ENCODE measurements around the gene EMILIN1. TPM values are rescaled to one million over a fixed set of nuclear protein-coding genes. Genes with fewer than 3 reads are reported as not detected.
A peak's percentile ranks its signal among the peaks of the same experiment; 100 is the strongest.

The EMILIN1 gene
- total RNA-seq, 2 donors from 2014 or later: 231 to 309 TPM

- no peaks in the 10 kb centered on the region for H3K27me3 ChIP-seq (replicated peaks; ENCODE audit: insufficient read depth)
- H3K27ac ChIP-seq: peak overlapping the region in 1 of 2 donors; percentile 87
- DNase-seq (ENCODE audit: low spot score): no peak
- no peak for TF ChIP-seq CTCF (IDR thresholded peaks at IDR 0.05)
- no peak overlapping the region for H3K4me3 ChIP-seq
- peaks cover 14% of the 10 kb centered on the region for H3K36me3 ChIP-seq
- no peak for ATAC-seq (ENCODE audit: insufficient number of reproducible peaks, low FRiP score, low read depth)
- H3K4me1 ChIP-seq (ENCODE audit: control insufficient read depth in 1 of 2, low read depth in 2 of 2): peaks cover 34 to 67% of the 10 kb centered on the region in 2 donors
- no peaks in the 10 kb centered on the region for H3K9me3 ChIP-seq
Observed at GRCh38 chr2:27084297-27085061, 6.1 kb downstream of the EMILIN1 start.

- no peaks in the 10 kb centered on the region for H3K9me3 ChIP-seq
- DNase-seq (ENCODE audit: low spot score): no peak
- peaks cover 14% of the 10 kb centered on the region for H3K36me3 ChIP-seq
- peak overlapping the region; percentile 80 to 87 for H3K27ac ChIP-seq
- no peaks in the 10 kb centered on the region for H3K27me3 ChIP-seq (replicated peaks; ENCODE audit: insufficient read depth)
- H3K4me1 ChIP-seq (ENCODE audit: control insufficient read depth in 1 of 2, low read depth in 2 of 2): peaks cover 30 to 66% of the 10 kb centered on the region in 2 donors
- ATAC-seq (ENCODE audit: insufficient number of reproducible peaks, low FRiP score, low read depth): no peak
- H3K4me3 ChIP-seq: peak overlapping the region; percentile 83
- no peak for TF ChIP-seq CTCF (IDR thresholded peaks at IDR 0.05)
Observed at GRCh38 chr2:27085062-27085672, 6.8 kb downstream of the EMILIN1 start.

GRCh38 chr2:27085673-27086089, 7.3 kb downstream of the EMILIN1 start:
- DNase-seq (ENCODE audit: low spot score) (no peak), ATAC-seq (ENCODE audit: insufficient number of reproducible peaks, low FRiP score, low read depth) (peak; percentile 18)
- no peaks in the 10 kb centered on the region for H3K9me3 ChIP-seq
- no peak for TF ChIP-seq CTCF (IDR thresholded peaks at IDR 0.05)
- H3K4me1 ChIP-seq (ENCODE audit: control insufficient read depth in 1 of 2, low read depth in 2 of 2): peaks cover 25 to 61% of the 10 kb centered on the region in 2 donors
- H3K36me3 ChIP-seq: peaks cover 14% of the 10 kb centered on the region
- H3K4me3 ChIP-seq: peak overlapping the region; percentile 83
- H3K27me3 ChIP-seq (replicated peaks; ENCODE audit: insufficient read depth): no peaks in the 10 kb centered on the region
- peak overlapping the region; percentile 80 to 87 for H3K27ac ChIP-seq

GRCh38 chr2:27086090-27086723, 7.8 kb downstream of the EMILIN1 start:
- peak overlapping the region; percentile 80 to 87 for H3K27ac ChIP-seq
- DNase-seq (ENCODE audit: low spot score): peak; percentile 72
- H3K27me3 ChIP-seq (replicated peaks; ENCODE audit: insufficient read depth): no peaks in the 10 kb centered on the region
- peak; percentile 95 for TF ChIP-seq CTCF (IDR thresholded peaks at IDR 0.05)
- H3K4me1 ChIP-seq (ENCODE audit: control insufficient read depth in 1 of 2, low read depth in 2 of 2): peaks cover 21 to 57% of the 10 kb centered on the region in 2 donors
- H3K9me3 ChIP-seq: no peaks in the 10 kb centered on the region
- peak; percentile 82 for ATAC-seq (ENCODE audit: insufficient number of reproducible peaks, low FRiP score, low read depth)
- peaks cover 14% of the 10 kb centered on the region for H3K36me3 ChIP-seq
- H3K4me3 ChIP-seq: peak overlapping the region; percentile 83
